Measurements from ENCODE around the gene HPD. TPM values are rescaled to one million over a fixed set of nuclear protein-coding genes. Genes with fewer than 3 reads are reported as not detected.

HPD gene
- total RNA-seq, 2 donors from 2014 or later: 0.39 to 1.3 TPM

DNA sequence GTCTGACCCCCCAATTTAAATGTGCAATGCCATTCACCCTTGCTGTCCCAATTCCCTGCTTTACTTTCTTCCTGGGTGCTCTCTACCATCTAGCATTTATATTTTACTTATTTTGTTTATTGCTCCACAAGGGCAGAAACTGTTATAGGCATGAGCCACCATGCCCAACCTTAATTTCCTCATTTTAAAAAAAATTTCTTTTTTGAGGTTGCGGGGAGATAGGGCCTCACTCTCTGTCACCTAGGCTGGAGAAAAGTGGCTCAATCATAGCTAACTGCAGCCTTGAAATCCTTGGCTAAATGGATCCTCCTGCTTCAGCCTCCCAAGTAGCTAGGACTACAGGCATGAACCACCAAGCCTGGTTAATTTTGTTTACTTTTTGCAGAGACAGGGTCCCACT is 13.0 kb downstream of the HPD start:
- TF ChIP-seq, protein P1, sequence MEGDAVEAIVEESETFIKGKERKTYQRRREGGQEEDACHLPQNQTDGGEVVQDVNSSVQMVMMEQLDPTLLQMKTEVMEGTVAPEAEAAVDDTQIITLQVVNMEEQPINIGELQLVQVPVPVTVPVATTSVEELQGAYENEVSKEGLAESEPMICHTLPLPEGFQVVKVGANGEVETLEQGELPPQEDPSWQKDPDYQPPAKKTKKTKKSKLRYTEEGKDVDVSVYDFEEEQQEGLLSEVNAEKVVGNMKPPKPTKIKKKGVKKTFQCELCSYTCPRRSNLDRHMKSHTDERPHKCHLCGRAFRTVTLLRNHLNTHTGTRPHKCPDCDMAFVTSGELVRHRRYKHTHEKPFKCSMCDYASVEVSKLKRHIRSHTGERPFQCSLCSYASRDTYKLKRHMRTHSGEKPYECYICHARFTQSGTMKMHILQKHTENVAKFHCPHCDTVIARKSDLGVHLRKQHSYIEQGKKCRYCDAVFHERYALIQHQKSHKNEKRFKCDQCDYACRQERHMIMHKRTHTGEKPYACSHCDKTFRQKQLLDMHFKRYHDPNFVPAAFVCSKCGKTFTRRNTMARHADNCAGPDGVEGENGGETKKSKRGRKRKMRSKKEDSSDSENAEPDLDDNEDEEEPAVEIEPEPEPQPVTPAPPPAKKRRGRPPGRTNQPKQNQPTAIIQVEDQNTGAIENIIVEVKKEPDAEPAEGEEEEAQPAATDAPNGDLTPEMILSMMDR (IDR thresholded peaks at IDR 0.05): no peak
- Histone ChIP-seq H3K4me1 (no peaks in the 10 kb centered on the region), H3K9me3 (no peaks in the 10 kb centered on the region), H3K4me3 (no peak overlapping the region), H3K27me3 (no peaks in the 10 kb centered on the region), H3K36me3 (no peaks in the 10 kb centered on the region), H3K27ac (no peak overlapping the region)
- no peak for DNase-seq (ENCODE audit: low spot score)

DNA sequence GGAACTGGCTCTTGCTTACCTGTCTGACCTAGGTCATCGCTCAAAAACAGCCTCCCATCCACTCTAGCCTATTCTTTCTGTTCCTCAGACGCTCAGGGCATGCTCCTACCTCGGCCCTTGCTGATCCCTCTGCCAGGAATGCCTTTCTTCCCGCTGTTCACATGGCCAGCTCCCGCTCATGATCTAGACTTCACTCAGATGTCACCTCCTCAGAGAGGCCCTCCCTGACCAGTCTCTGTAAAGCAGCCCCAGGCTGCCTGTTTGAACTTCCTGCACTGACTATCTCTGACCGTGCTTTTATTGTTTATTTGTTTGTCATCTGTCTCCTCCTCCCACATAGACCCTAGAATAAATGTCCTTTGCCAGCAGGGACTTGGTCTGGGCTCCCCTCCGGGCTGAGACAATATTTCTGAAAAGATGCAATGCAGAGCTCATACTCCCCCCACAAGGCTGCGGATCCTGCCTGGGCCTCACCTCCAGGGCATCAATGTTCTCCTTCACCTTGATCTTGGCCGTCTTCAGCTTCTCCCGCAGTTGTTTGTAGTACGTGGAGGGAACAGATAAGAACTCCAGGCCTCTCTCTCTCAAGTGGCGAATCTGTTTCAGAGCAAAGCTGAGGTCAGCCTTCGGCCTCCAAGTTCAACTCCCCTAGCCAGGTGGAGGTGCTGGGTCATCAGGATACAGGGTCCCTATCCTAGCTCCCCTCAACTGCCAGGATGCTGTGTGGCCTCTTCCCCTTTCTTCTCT is 15.2 kb downstream of the HPD start:
- Histone ChIP-seq H3K4me1 (peaks cover 0 to 12% of the 10 kb centered on the region in 2 donors), H3K4me3 (no peak overlapping the region), H3K36me3 (no peaks in the 10 kb centered on the region), H3K27ac (no peak overlapping the region), H3K9me3 (no peaks in the 10 kb centered on the region), H3K27me3 (no peaks in the 10 kb centered on the region)
- TF ChIP-seq, protein P1 (IDR thresholded peaks at IDR 0.05): no peak
- no peak for DNase-seq (ENCODE audit: low spot score)

DNA sequence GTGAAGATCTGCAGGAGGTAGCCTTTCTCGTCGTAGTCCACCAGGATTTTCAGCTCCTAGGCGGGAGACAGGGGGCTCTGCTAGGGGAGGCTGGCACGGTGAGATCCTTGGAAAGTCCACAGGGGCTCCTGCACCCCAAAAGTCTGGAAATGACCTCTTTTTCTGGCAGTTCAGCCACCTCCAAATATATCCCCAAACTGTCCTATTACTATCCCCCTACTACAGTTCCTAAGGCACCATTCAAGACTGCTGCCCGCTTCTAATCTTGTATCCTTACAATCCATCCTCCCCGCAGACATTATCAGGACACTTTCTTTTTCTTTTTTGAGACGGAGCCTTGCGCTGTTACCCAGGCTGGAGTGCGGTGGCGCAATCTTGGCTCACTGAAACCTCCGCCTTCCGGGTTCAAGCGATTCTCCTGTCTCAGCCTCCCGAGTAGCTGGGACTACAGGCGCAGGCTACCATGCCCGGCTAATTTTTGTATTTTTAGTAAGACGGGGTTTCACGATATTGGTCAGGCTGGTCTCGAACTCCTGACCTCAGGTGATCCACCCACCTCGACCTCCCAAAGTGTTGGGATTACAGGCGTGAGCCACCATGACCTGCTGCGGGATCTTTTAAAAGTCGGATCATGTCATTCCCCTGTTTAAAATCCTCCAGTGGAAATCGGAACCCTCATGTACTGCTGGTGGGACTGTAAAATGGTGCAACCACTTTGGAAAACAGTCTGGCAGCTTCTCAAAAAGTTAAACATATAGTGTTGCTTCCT is 18.5 kb downstream of the HPD start:
- Histone ChIP-seq H3K4me1 (peaks cover 0 to 12% of the 10 kb centered on the region in 2 donors), H3K27ac (peak overlapping the region; percentile 54 to 71), H3K4me3 (peak overlapping the region; percentile 49 to 55), H3K27me3 (no peaks in the 10 kb centered on the region), H3K36me3 (no peaks in the 10 kb centered on the region), H3K9me3 (no peaks in the 10 kb centered on the region)
- no peak for DNase-seq (ENCODE audit: low spot score)
- TF ChIP-seq, protein P1 (IDR thresholded peaks at IDR 0.05): no peak

DNA sequence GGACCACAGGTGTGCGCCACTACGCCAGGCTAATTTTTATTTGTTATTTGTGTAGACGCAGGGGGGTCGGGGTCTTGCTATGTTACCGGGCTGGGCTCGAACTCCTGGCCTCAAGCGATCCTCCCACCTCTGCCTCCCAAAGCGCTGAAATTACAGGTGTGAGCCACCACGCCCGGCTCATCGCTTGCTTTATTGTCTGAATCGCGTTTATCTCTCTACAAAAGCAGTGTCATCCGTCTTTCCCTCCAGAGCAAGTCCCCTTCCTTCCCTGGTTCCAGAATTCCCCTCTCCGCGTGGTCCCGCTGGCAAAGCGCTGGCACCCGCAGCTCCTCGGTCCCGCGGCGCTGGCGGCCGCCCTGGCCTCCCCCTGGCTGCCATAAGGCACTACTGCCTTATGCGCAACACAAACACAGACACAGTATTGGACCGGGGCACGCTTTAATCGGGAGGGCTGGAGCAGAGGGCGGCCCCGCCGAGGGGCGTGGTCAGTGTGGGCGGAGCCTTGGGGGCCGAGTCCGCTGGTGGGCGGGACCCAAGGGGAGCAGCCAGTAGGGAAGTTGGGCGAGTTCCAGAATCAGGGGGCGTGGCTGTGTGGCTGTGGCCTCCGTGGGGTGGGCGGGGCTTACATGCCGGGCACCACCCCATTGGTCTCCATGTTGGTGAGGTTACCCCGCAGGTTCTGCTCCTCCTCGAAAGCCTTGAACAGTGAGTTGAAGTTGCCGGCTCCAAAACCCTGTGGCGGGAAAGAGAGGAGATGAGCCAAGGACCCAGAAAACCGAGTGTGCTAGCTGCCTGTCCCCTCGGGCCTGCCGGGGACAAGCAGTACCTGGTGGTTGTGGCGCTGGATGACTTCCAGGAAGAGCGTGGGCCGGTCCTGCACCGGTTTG is 19.3 kb downstream of the HPD start:
- Histone ChIP-seq H3K4me3 (peak overlapping the region; percentile 49 to 55), H3K27me3 (no peaks in the 10 kb centered on the region), H3K36me3 (no peaks in the 10 kb centered on the region), H3K4me1 (peaks cover 0 to 12% of the 10 kb centered on the region in 2 donors), H3K27ac (peak overlapping the region; percentile 54 to 71), H3K9me3 (no peaks in the 10 kb centered on the region)
- peak; percentile 99 for DNase-seq (ENCODE audit: low spot score)
- TF ChIP-seq, protein P1 (IDR thresholded peaks at IDR 0.05): peak in 1 of 2 donors; percentile 58

DNA sequence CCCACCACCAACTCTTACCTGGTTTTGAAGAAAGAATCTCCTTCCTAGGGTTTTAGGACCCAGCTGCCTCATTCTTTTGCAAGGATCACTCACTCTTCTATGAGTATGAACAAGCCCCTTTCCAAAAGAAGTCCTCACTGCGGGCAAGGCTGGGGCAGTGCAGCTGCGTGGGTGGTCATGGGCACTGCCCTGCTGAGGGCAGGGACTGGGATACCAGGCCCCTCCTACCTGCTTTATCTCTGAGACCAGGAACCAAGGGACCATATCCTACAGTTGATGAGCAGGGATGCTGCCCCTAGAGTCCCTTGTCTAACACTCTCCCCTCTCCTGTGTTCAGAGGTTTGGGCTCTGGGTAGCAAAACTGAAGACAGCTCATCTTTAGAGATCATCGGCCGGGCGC is 20.5 kb downstream of the HPD start:
- no peaks in the 10 kb centered on the region for H3K9me3 ChIP-seq
- no peak overlapping the region for H3K4me3 ChIP-seq
- H3K27ac ChIP-seq: no peak overlapping the region
- peaks cover 0 to 12% of the 10 kb centered on the region in 2 donors for H3K4me1 ChIP-seq
- DNase-seq (ENCODE audit: low spot score): no peak
- TF ChIP-seq, protein P1 (IDR thresholded peaks at IDR 0.05): no peak
- no peaks in the 10 kb centered on the region for H3K36me3 ChIP-seq
- no peaks in the 10 kb centered on the region for H3K27me3 ChIP-seq

Measured in right atrium auricular region (tissue), 2 donors.